Endodermal cell (in vitro differentiated cells): Measurements from ENCODE around the gene BTBD10. TPM values are rescaled to one million over a fixed set of nuclear protein-coding genes. Genes with fewer than 3 reads are reported as not detected.

ENCODE experiments used
- DNase-seq: peaks from one replicate; pipeline ENCODE4 v3.0.0-alpha.2; 2017
- H3K27ac ChIP-seq: 2 replicates; pipeline ENCODE4 v1.5.1; 2013; ENCODE audit warnings: mild to moderate bottlenecking, low read depth, low read length, moderate library complexity
- H3K27me3 ChIP-seq: 2 replicates; pipeline ENCODE4 v1.6.1; 2013; ENCODE audit warnings: mild to moderate bottlenecking, low read length, moderate library complexity; ENCODE audit not compliant: insufficient read depth, control insufficient read depth, poor library complexity, severe bottlenecking
- H3K36me3 ChIP-seq: 2 replicates; pipeline ENCODE4 v1.7.0; 2013; ENCODE audit warnings: mild to moderate bottlenecking, low read length, moderate library complexity; ENCODE audit not compliant: control insufficient read depth, insufficient read depth
- H3K4me1 ChIP-seq: one replicate; pipeline ENCODE4 v1.7.0; 2013; ENCODE audit warnings: low read length; ENCODE audit not compliant: control insufficient read depth, insufficient read depth
- H3K4me3 ChIP-seq: 2 replicates; pipeline ENCODE4 v1.5.1; 2013; ENCODE audit warnings: mild to moderate bottlenecking, low read length, moderate library complexity
- H3K9ac ChIP-seq: 2 replicates; pipeline ENCODE4 v1.6.1; 2013; ENCODE audit warnings: mild to moderate bottlenecking, low read length, moderate library complexity; ENCODE audit not compliant: poor library complexity, severe bottlenecking; ENCODE audit errors: extremely low read depth
- H3K9me3 ChIP-seq: 2 replicates; pipeline ENCODE4 v1.6.1; 2013; ENCODE audit warnings: mild to moderate bottlenecking, low read length, moderate library complexity; ENCODE audit not compliant: control insufficient read depth
- H3K27ac Mint-ChIP-seq: 2 replicates; pipeline ENCODE4 v1.8.0; 2020; ENCODE audit warnings: mixed read lengths
- H3K27me3 Mint-ChIP-seq: 2 replicates; pipeline ENCODE4 v1.8.0; 2021; ENCODE audit warnings: mild to moderate bottlenecking, mixed read lengths; ENCODE audit not compliant: insufficient read depth
- H3K36me3 Mint-ChIP-seq: 2 replicates; pipeline ENCODE4 v1.8.0; 2020; ENCODE audit warnings: low read depth, mixed read lengths
- H3K4me1 Mint-ChIP-seq: 2 replicates; pipeline ENCODE4 v1.8.0; 2020; ENCODE audit warnings: mixed read lengths
- H3K4me3 Mint-ChIP-seq: 2 replicates; pipeline ENCODE4 v1.8.0; 2020; ENCODE audit warnings: mild to moderate bottlenecking, moderate library complexity, mixed read lengths
- H3K9me3 Mint-ChIP-seq: 2 replicates; pipeline ENCODE4 v1.8.0; 2020; ENCODE audit warnings: mild to moderate bottlenecking, mixed read lengths
- WGBS, 2 experiments: methylation state at CpG; one replicate each; pipeline versions ENCODE4 v1.1.5 to v1.1.7; 2013; ENCODE audit warnings: missing lambda C conversion rate in 2 of 2, mixed read lengths in 1 of 2; ENCODE audit not compliant: insufficient coverage in 1 of 2, insufficient read length in 1 of 2; 5-methylcytosine and 5-hydroxymethylcytosine counted together
- total RNA-seq, 2 donors: library from RNA; stranded (reverse); fragmentation: NEBNext Ultra II Directional in 1 of 2; extraction: Animal tissue kit (Norgen Biotek cat#: 25700) in 1 of 2; gene quantifications; 2 replicates in 1 of 2; 3 replicates in 1 of 2; pipeline ENCODE4 v1.2.1, GENCODE V29; 2021
- TF ChIP-seq, protein P1 (sequence below): fragments of 200-600 bp; sonication (generic); conservative IDR thresholded peaks from 2 replicates; pipeline ENCODE4 v1.5.0; 2021; ENCODE audit warnings: antibody characterized with exemption, mild to moderate bottlenecking

The BTBD10 gene
- total RNA-seq, 2 donors from 2014 or later, result 30.0 to 30.8 TPM

DNA sequence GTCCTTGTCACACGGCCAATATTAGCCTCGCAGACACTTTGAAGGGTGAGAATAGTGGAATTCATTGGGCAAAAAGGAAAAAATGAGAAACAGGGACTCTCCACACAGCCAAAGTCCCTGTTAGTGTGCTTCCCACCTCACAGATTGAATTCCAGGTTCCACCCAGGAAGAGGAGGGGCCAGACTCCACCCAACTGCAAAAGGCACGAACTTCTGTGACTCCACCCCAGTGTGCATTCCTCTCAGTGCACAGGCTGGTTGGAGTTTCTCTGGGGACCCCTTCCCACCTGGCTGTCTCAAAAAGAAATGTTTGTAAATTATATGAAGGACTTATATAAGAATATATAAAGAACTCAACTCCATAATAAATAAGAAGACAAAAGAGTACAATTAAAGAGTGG lies 12.1 kb upstream of the BTBD10 start:
- Mint-ChIP-seq H3K27ac (no peak overlapping the region), H3K4me1 (no peaks in the 10 kb centered on the region), H3K36me3 (no peaks in the 10 kb centered on the region), H3K4me3 (no peak overlapping the region), H3K27me3 (peaks cover 2% of the 10 kb centered on the region), H3K9me3 (peaks cover 19% of the 10 kb centered on the region)
- 93 to 100% methylated on average over 2 to 3 of the region's 3 CpGs for WGBS, 2 experiments
- Histone ChIP-seq H3K36me3 (no peaks in the 10 kb centered on the region), H3K4me1 (no peaks in the 10 kb centered on the region), H3K27ac (no peak overlapping the region), H3K4me3 (no peak overlapping the region), H3K27me3 (no peaks in the 10 kb centered on the region), H3K9me3 (peaks cover 10% of the 10 kb centered on the region), H3K9ac (no peak overlapping the region)
- DNase-seq, result no peak
- TF ChIP-seq, protein P1, sequence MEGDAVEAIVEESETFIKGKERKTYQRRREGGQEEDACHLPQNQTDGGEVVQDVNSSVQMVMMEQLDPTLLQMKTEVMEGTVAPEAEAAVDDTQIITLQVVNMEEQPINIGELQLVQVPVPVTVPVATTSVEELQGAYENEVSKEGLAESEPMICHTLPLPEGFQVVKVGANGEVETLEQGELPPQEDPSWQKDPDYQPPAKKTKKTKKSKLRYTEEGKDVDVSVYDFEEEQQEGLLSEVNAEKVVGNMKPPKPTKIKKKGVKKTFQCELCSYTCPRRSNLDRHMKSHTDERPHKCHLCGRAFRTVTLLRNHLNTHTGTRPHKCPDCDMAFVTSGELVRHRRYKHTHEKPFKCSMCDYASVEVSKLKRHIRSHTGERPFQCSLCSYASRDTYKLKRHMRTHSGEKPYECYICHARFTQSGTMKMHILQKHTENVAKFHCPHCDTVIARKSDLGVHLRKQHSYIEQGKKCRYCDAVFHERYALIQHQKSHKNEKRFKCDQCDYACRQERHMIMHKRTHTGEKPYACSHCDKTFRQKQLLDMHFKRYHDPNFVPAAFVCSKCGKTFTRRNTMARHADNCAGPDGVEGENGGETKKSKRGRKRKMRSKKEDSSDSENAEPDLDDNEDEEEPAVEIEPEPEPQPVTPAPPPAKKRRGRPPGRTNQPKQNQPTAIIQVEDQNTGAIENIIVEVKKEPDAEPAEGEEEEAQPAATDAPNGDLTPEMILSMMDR, result no peak

DNA sequence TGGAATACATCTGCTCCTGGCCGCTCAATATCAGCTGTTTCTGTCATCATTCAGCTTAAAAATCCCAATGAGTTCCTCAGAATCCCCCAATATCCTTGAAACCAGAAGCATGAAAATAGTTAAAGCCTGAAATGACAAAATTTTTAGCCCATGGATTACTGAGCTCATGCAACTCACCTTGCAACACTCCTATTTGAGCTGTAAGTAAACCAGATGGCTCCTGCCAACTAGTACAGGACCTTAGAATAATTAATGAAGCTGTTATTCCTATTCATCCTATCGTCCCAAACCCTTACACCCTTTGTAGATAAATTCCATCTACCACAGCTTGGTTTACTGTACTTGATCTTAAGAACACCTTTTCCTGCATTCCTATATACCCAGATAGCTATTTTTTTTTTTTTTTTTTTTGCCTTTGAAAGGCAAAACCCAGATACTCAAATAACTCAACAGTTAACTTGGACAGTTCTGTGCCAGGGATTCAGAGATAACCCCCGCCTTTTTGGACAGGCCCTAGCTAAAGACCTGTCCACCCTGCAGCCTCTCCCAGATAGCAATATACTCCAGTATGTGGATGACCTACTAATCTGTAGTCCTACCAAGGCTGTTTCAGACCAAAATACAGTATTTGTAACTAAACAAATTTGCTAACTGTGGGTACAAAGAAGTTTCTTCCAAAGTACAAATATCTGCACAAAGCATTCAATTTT lies 10.1 kb upstream of the BTBD10 start:
- Histone ChIP-seq H3K36me3 (no peaks in the 10 kb centered on the region), H3K4me3 (no peak overlapping the region), H3K9ac (no peak overlapping the region), H3K4me1 (peaks cover 2% of the 10 kb centered on the region), H3K27me3 (no peaks in the 10 kb centered on the region), H3K9me3 (peaks cover 6% of the 10 kb centered on the region), H3K27ac (no peak overlapping the region)
- H3K4me1 Mint-ChIP-seq, result no peaks in the 10 kb centered on the region
- H3K27ac Mint-ChIP-seq, result no peak overlapping the region
- H3K4me3 Mint-ChIP-seq, result no peak overlapping the region
- no peak for DNase-seq
- H3K36me3 Mint-ChIP-seq, result no peaks in the 10 kb centered on the region
- peaks cover 6% of the 10 kb centered on the region for H3K9me3 Mint-ChIP-seq
- 91 to 92% methylated on average over 2 to 3 of the region's 3 CpGs for WGBS, 2 experiments
- no peaks in the 10 kb centered on the region for H3K27me3 Mint-ChIP-seq
- TF ChIP-seq, protein P1, result no peak

DNA sequence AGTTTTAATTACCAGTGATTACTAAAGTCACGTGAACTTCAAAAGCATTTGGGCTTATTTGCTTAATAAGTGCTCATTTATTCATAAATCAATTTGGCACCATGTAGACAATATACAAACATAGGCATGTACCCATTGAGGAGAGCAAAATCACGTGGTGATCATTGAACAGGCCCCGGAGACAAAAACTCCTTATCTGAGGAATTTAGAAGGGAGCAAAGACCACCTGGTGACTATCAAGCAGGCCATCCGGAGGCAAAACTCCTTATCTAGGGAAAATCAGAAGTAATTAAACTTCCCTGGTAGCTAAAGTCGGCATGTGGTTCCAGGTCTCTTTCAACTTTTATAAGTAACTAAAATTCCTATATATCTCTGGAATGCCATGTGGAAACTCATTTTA lies 5.7 kb upstream of the BTBD10 start:
- Histone ChIP-seq H3K9ac (no peak overlapping the region), H3K4me3 (no peak overlapping the region), H3K27me3 (no peaks in the 10 kb centered on the region), H3K9me3 (peaks cover 6% of the 10 kb centered on the region), H3K36me3 (no peaks in the 10 kb centered on the region), H3K27ac (no peak overlapping the region), H3K4me1 (peaks cover 2% of the 10 kb centered on the region)
- no peaks in the 10 kb centered on the region for H3K36me3 Mint-ChIP-seq
- H3K4me1 Mint-ChIP-seq, result peaks cover 4% of the 10 kb centered on the region
- TF ChIP-seq, protein P1, result no peak
- DNase-seq, result no peak
- H3K27ac Mint-ChIP-seq, result peak overlapping the region; percentile 1
- H3K4me3 Mint-ChIP-seq, result no peak overlapping the region
- H3K27me3 Mint-ChIP-seq, result no peaks in the 10 kb centered on the region
- peaks cover 4% of the 10 kb centered on the region for H3K9me3 Mint-ChIP-seq
- WGBS, 2 experiments, result 40 to 69% methylated on average over 4 to 5 of the region's 5 CpGs
